PC-9 (cell line): Measurements from ENCODE around the gene CCNY. TPM values are rescaled to one million over a fixed set of nuclear protein-coding genes. Genes with fewer than 3 reads are reported as not detected.

Experiments used
- BruUV-seq: library from RNA; stranded (reverse); fragments of 400-500 nt; replicated peaks from 2 replicates; lab custom pipeline; 2021; lab: Mats Ljungman, UMichigan
- CTCF ChIA-PET: fragments of 300-600 bp; sonication (Branson Sonifier 250); formaldehyde crosslinking; loops from one replicate; lab custom pipeline; 2022; ENCODE audit warnings: antibody characterized with exemption; lab: Charles Lee
- POLR2A ChIA-PET: fragments of 300-600 bp; sonication (Branson Sonifier 250); formaldehyde crosslinking; loops from one replicate; lab custom pipeline; 2022; ENCODE audit warnings: antibody characterized with exemption; ENCODE audit not compliant: unreplicated experiment; lab: Charles Lee
- DNase-seq, 2 experiments: peaks; one replicate each; pipeline versions ENCODE4 v3.0.0 to v3.0.0-alpha.2; 2015 to 2022; ENCODE audit warnings: mixed read lengths in 1 of 2
- H2AFZ ChIP-seq: fragments of 200-600 bp; sonication (generic); 2 replicates; pipeline ENCODE4 v1.8.1; 2017; ENCODE audit warnings: antibody characterized with exemption
- H3F3A ChIP-seq: fragments of 200-600 bp; sonication (generic); 2 replicates; pipeline ENCODE4 v1.8.1; 2017; ENCODE audit warnings: antibody characterized with exemption, mild to moderate bottlenecking, low read depth; ENCODE audit not compliant: insufficient read depth
- H3K27ac ChIP-seq: fragments of 200-600 bp; sonication (generic); 2 replicates; pipeline ENCODE4 v1.6.1; 2016; ENCODE audit warnings: mixed run types
- H3K27me3 ChIP-seq: fragments of 200-600 bp; sonication (generic); 2 replicates; pipeline ENCODE4 v1.6.1; 2016; ENCODE audit warnings: low read depth, mixed run types; ENCODE audit not compliant: insufficient read depth
- H3K36me3 ChIP-seq: fragments of 200-600 bp; sonication (generic); 2 replicates; pipeline ENCODE4 v1.6.1; 2016; ENCODE audit warnings: low read depth, mixed run types
- H3K4me1 ChIP-seq: fragments of 200-600 bp; sonication (generic); replicated peaks from 2 replicates; pipeline ENCODE4 v1.6.1; 2016; ENCODE audit warnings: mixed run types; ENCODE audit not compliant: insufficient read depth
- H3K4me2 ChIP-seq: fragments of 200-600 bp; sonication (generic); 2 replicates; pipeline ENCODE4 v1.6.1; 2017; ENCODE audit warnings: mixed run types
- H3K4me3 ChIP-seq: fragments of 200-600 bp; sonication (generic); 2 replicates; pipeline ENCODE4 v1.6.1; 2016; ENCODE audit warnings: mixed run types
- H3K79me2 ChIP-seq: fragments of 200-600 bp; sonication (generic); 2 replicates; pipeline ENCODE4 v1.6.1; 2017; ENCODE audit warnings: low read depth, mixed run types
- H3K9me2 ChIP-seq: fragments of 200-600 bp; sonication (generic); 2 replicates; pipeline ENCODE4 v1.8.1; 2017; ENCODE audit warnings: mild to moderate bottlenecking; ENCODE audit not compliant: insufficient read depth
- H3K9me3 ChIP-seq: fragments of 200-600 bp; sonication (generic); 2 replicates; pipeline ENCODE4 v1.8.1; 2016; ENCODE audit warnings: low read depth; ENCODE audit not compliant: insufficient read depth
- H4K20me1 ChIP-seq: fragments of 200-600 bp; sonication (generic); 2 replicates; pipeline ENCODE4 v1.8.1; 2017; ENCODE audit not compliant: insufficient read depth
- CTCF ChIP-seq: fragments of 200-600 bp; sonication (generic); conservative IDR thresholded peaks from 2 replicates; pipeline ENCODE4 v1.6.1; 2017; ENCODE audit warnings: mixed run types, antibody characterized with exemption, mild to moderate bottlenecking, moderate library complexity
- EZH2 ChIP-seq: fragments of 200-600 bp; sonication (generic); IDR thresholded peaks from 2 replicates; pipeline ENCODE4 v1.8.0; 2017; ENCODE audit warnings: antibody characterized with exemption, low read depth
- intact Hi-C: fragments of 100-400 bp; cut with micrococcal nuclease; formaldehyde crosslinking; loops from one replicate; pipeline ENCODE4 v1.10.0; 2022; ENCODE audit not compliant: unreplicated experiment
- total RNA-seq: library from RNA; stranded (reverse); gene quantifications from 2 replicates; pipeline ENCODE4 v1.2.3, GENCODE V29; 2021

The CCNY gene
- total RNA-seq, 1 experiment from 2014 or later = 69.5 TPM

GRCh38 chr10:35371731-35372130, 35.4 kb downstream of the CCNY start:
- CTCF ChIA-PET = no interaction called here
- no peak overlapping the region for H2AFZ ChIP-seq
- H3F3A ChIP-seq = no peaks in the 10 kb centered on the region
- no peak overlapping the region for H3K4me2 ChIP-seq
- H3K9me3 ChIP-seq = no peaks in the 10 kb centered on the region
- H3K36me3 ChIP-seq = no peaks in the 10 kb centered on the region
- no peak for DNase-seq
- TF ChIP-seq CTCF = no peak
- no peak for TF ChIP-seq EZH2
- peaks cover 9% of the 10 kb centered on the region; the same call in 1 of the 2 replicates for H4K20me1 ChIP-seq
- POLR2A ChIA-PET = interaction anchor here (0.6 kb wide), 1 partner anchor 12 kb away, joined by 4 read pairs; no protein-coding TSS in a partner anchor
- H3K4me3 ChIP-seq = no peak overlapping the region
- no TSS peak for BruUV-seq
- no peaks in the 10 kb centered on the region for H3K9me2 ChIP-seq
- H3K79me2 ChIP-seq = peaks cover 57% of the 10 kb centered on the region
- H3K27me3 ChIP-seq = no peaks in the 10 kb centered on the region
- H3K4me1 ChIP-seq = no peaks in the 10 kb centered on the region
- intact Hi-C loops = loop anchor here (5.0 kb wide), 3 partner anchors 34 to 76 kb away; partner anchors contain the start of gene CCNY
- no peak overlapping the region for H3K27ac ChIP-seq

- TF ChIP-seq CTCF = no peak
- TF ChIP-seq EZH2 = no peak
- H3K4me3 ChIP-seq = no peak overlapping the region
- DNase-seq = peak in 1 of 2 experiments; percentile 71
- peaks cover 54% of the 10 kb centered on the region for H3K79me2 ChIP-seq
- no peaks in the 10 kb centered on the region for H3K27me3 ChIP-seq
- no peak overlapping the region for H3K4me2 ChIP-seq
- POLR2A ChIA-PET = interaction anchor here (0.6 to 0.9 kb wide), 4 partner anchors 11 to 37 kb away, joined by 3 to 7 read pairs (median 4); no protein-coding TSS in a partner anchor
- no peaks in the 10 kb centered on the region for H3K4me1 ChIP-seq
- intact Hi-C loops = loop anchor here (5.0 kb wide), 3 partner anchors 35 to 75 kb away; partner anchors contain the start of gene CCNY
- peaks cover 9% of the 10 kb centered on the region; the same call in 1 of the 2 replicates for H4K20me1 ChIP-seq
- no TSS peak for BruUV-seq
- H3F3A ChIP-seq = no peaks in the 10 kb centered on the region
- H3K27ac ChIP-seq = no peak overlapping the region
- CTCF ChIA-PET = no interaction called here
- no peak overlapping the region for H2AFZ ChIP-seq
- H3K9me2 ChIP-seq = no peaks in the 10 kb centered on the region
- H3K36me3 ChIP-seq = no peaks in the 10 kb centered on the region
- H3K9me3 ChIP-seq = no peaks in the 10 kb centered on the region
These were observed 36.0 kb downstream of the CCNY start for GRCh38 chr10:35372329-35372728.

GRCh38 chr10:35375091-35375765, 38.9 kb downstream of the CCNY start:
- Histone ChIP-seq H3K79me2 (peaks cover 67% of the 10 kb centered on the region), H3F3A (no peaks in the 10 kb centered on the region), H3K4me2 (no peak overlapping the region), H3K36me3 (no peaks in the 10 kb centered on the region), H3K9me2 (no peaks in the 10 kb centered on the region), H3K9me3 (no peaks in the 10 kb centered on the region), H3K27ac (no peak overlapping the region), H3K27me3 (no peaks in the 10 kb centered on the region), H4K20me1 (peaks cover 14% of the 10 kb centered on the region; the same call in 1 of the 2 replicates), H3K4me1 (no peaks in the 10 kb centered on the region), H3K4me3 (no peak overlapping the region), H2AFZ (no peak overlapping the region)
- CTCF ChIA-PET = no interaction called here
- DNase-seq = no peak
- POLR2A ChIA-PET = interaction anchor here (0.6 kb wide), 1 partner anchor 369 kb away, joined by 3 read pairs; no protein-coding TSS in a partner anchor
- BruUV-seq = no TSS peak
- intact Hi-C loops = no loop called here
- TF ChIP-seq CTCF (no peak), EZH2 (no peak)
